NCI-H146 (cell line): Measurements from ENCODE around the gene KCTD15.
"Not testable (repeated sequence)": the region's sequence is repeated elsewhere in the genome, so short reads cannot be mapped to it uniquely, and the experiment has no call there.

ENCODE experiments used
- DNase-seq: peaks from one replicate; lab custom pipeline; 2025; lab: John Stamatoyannopoulos, UW

KCTD15 gene

GRCh38 chr19:33814181-33815165 lies 17.8 kb downstream of the KCTD15 start:
- no peak for DNase-seq

- DNase-seq: no peak
Observed at GRCh38 chr19:33815380-33816340, 19.0 kb downstream of the KCTD15 start.

DNA sequence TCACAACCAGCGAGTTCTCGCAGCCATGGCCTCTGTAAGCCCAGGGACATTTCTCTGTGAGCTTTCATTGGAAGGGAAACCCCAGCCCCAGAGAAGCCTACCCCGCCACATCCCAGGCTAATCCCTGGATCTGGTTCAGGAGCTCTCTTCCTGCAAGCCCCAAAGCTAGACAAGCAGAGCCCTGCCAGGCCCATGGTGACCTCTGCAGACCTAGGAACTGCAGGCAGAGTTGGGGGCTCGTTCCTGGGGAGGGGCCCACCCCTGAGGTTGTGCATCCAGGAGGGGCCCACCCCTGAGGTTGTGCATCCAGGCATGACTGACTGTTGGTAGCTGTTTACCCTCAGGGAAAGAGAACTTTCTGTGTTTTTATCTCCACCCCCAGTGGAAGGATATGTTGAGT lies 21.7 kb downstream of the KCTD15 start:
- DNase-seq: no peak

- not testable (repeated sequence) for DNase-seq
Observed at GRCh38 chr19:33819078-33819477, 22.4 kb downstream of the KCTD15 start.

- DNase-seq: no peak
Observed at GRCh38 chr19:33819506-33819879, 22.8 kb downstream of the KCTD15 start.

GRCh38 chr19:33819880-33820781 lies 23.5 kb downstream of the KCTD15 start:
- peak; percentile 4 for DNase-seq

- no peak for DNase-seq
Observed at GRCh38 chr19:33821871-33822270, 25.2 kb downstream of the KCTD15 start.

DNA sequence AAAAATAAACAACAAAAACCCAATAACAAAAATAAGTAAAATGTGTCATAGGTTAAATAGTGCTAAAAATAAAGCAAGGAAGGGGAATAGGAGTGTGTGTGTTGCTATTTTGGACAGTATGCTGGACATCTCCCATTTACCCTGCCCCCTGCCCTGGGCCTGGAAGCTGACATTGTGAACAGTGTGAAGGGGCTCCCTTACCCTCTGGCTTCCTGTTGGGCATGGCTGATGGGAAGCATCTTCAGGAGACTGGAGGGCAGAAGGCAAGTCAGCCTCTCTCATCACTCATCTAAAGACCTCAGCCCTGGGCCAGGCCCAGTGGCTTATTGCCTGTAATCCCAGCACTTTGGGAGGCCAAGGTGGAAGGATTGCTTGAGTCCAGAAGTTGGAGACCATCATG lies 26.7 kb downstream of the KCTD15 start:
- no peak for DNase-seq

DNA sequence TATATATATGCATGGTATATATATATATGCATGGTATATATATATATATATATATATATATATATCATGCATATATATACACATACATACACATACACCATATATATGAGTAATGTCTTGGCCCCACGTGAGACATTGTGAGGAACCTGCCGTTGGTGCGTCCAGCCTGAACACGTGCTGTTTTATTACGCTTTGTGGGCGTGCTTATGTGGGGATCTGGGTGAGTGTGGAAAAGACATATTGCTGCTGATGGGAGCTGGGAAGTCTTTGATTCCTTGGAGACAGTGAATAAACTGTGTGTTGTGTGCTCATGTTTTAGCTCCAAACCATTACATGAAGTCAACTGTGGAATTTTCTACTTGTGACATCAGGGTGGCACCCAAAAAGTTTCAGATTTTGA lies 28.9 kb downstream of the KCTD15 start:
- DNase-seq: no peak

GRCh38 chr19:33826521-33826920 lies 29.9 kb downstream of the KCTD15 start:
- no peak for DNase-seq

GRCh38 chr19:33828266-33829075 lies 31.8 kb downstream of the KCTD15 start:
- no peak for DNase-seq

- DNase-seq: no peak
Observed at GRCh38 chr19:33830264-33830663, 33.6 kb downstream of the KCTD15 start.

DNA sequence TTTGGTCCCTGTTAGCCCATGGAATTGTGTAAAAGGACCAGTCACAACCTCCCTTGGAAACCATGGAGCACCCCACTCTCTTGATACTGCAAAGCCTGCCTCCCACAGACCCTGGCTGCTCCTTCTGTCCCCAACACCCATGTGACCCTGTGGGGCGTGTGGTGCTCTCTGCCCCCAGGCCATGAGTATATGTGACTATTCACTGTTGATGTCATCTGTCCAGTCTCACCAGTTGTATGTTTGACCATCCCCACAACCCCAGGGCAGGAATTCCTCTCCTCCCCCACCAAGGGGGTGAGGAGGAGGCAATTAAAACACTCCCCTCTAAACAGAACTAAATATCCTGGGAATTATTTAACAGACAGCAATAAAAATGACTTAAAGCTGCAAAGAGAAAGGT lies 35.2 kb downstream of the KCTD15 start:
- no peak for DNase-seq

DNA sequence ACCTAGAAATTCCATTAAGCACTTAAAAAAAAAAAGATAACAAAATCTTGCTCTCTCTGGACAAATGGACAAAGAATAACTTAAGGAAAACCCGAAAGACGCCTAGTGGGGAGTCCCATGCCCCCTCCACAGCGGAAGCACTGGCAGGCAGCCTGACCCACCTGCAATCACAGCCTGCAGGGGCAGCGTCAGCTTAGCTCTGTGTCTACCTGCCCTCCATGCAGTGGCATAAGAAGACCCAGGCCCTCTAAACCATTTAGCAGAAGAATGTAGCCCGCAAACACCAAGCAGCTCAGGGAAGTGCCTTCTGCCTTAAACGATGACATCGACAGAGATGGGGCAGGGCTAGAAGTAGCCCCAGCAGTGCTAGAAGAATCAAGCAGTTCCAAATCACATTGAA lies 36.0 kb downstream of the KCTD15 start:
- no peak for DNase-seq

- no peak for DNase-seq
Observed at GRCh38 chr19:33840382-33840781, 43.7 kb downstream of the KCTD15 start.

DNA sequence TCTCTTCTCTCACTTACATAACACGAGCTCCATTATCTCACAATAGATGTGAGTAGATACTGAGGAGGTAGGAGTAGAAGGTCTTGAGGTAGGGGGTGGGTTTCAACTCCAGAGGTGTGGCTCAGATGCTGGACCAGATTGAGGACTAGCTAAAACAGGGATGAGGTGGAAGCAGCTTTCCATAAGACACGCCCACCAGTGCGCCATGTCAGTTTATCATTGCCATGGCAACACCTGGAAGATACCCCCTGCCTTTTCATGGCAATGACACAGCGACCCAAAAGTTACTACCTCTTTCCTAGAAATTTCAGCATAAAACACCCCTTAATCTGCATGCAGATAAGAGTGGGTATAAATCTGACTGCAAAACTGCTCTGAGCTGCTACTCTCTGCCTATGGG lies 44.1 kb downstream of the KCTD15 start:
- no peak for DNase-seq

DNA sequence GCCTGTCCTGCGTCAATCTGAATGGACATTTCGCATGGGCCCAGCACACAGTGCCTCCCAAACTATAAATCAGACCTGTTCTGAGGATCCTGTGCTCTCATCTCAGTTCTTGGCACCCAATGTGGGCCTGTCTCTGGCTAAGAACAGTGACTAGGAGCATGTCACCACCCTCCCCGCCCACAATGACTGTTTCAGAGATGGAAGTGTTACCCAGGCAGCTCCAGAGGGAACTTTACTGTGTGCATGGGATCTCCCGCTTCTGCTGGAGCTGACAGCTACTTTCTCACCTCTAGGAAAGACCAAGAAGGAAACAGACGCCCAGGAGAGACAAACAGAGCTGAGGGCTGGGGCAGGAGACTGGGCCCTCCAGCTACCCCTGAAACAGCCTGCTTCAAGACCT lies 45.0 kb downstream of the KCTD15 start:
- no peak for DNase-seq

- DNase-seq: no peak
Observed at GRCh38 chr19:33844478-33844877, 47.8 kb downstream of the KCTD15 start.

GRCh38 chr19:33845498-33845897 lies 48.8 kb downstream of the KCTD15 start:
- DNase-seq: no peak

DNA sequence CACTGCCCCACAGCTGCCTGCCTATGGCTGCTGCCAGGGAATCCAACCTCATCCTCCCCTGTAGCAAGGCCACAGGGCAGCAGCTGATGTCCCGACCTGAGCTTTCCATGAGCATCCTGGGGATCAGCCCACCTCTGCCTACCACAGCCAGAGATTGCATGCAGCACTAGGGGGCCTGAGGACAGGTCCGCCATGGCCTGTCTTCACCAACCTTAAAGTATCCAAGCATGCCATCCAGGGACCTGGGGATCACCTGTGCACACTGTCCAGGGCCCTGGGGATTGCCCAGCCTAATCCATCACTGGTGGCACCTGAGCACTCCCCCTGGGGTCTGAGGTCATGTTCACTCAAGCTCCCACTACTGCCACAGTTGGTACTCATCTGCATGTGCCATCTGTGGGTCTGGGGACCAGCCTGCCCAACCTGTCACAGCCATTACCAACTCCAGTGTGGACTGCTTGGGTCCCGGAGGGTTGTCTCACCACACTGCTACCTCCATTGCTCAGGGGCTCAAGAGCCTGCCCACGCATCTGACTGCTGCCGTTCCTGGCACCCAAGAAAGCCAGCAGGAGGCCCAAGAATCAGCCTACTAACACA lies 53.0 kb downstream of the KCTD15 start:
- DNase-seq: no peak
